DND-41 (cell line): Measurements from ENCODE around the gene MED22.
"Not testable (repeated sequence)": the region's sequence is repeated elsewhere in the genome, so short reads cannot be mapped to it uniquely, and the experiment has no call there.

Source experiments
- ATAC-seq: fragments of 200-7000 bp; cut with Tn5 transposase; 3 replicates; pipeline ENCODE4 v1.9.1; 2021; ENCODE audit warnings: low read depth; ENCODE audit not compliant: insufficient read depth
- DNase-seq: peaks from one replicate; pipeline ENCODE4 v3.0.0-alpha.2; 2020
- H2AFZ ChIP-seq: 2 replicates; pipeline ENCODE4 v1.6.0; 2012; ENCODE audit warnings: low read depth, low read length
- H3K27ac ChIP-seq: 2 replicates; pipeline ENCODE4 v1.5.1; 2012; ENCODE audit warnings: low read length, inconsistent platforms
- H3K27me3 ChIP-seq: fragments of 200-600 bp; sonication (generic); 2 replicates; pipeline ENCODE4 v1.6.0; 2012; ENCODE audit warnings: low read length, mild to moderate bottlenecking, inconsistent platforms; ENCODE audit not compliant: insufficient read depth, poor library complexity
- H3K36me3 ChIP-seq: 2 replicates; pipeline ENCODE4 v1.5.1; 2012; ENCODE audit warnings: low read length, inconsistent platforms; ENCODE audit not compliant: insufficient read depth
- H3K4me1 ChIP-seq: 2 replicates; pipeline ENCODE4 v1.5.1; 2012; ENCODE audit warnings: mild to moderate bottlenecking, low read length; ENCODE audit not compliant: insufficient read depth
- H3K4me2 ChIP-seq: 2 replicates; pipeline ENCODE4 v1.6.0; 2012; ENCODE audit warnings: mild to moderate bottlenecking, moderate library complexity, low read length, inconsistent platforms; ENCODE audit not compliant: insufficient read depth
- H3K4me3 ChIP-seq, 2 experiments: fragments of 200-600 bp in 1 of 2; shearing (Covaris generic) in 1 of 2; 2 replicates each; pipeline ENCODE4 v1.5.1; 2012 to 2016; ENCODE audit warnings: inconsistent platforms in 2 of 2, low read length in 2 of 2, mild to moderate bottlenecking in 2 of 2, low read depth in 1 of 2, moderate library complexity in 1 of 2
- H3K79me2 ChIP-seq: 2 replicates; pipeline ENCODE4 v1.6.0; 2012; ENCODE audit warnings: low read length, inconsistent platforms; ENCODE audit not compliant: insufficient read depth
- H3K9ac ChIP-seq: 2 replicates; pipeline ENCODE4 v1.6.0; 2012; ENCODE audit warnings: low read depth, mild to moderate bottlenecking, inconsistent platforms, low read length, moderate library complexity
- H3K9me3 ChIP-seq: 2 replicates; pipeline ENCODE4 v1.5.1; 2012; ENCODE audit warnings: low read length, moderate library complexity, mild to moderate bottlenecking, inconsistent platforms; ENCODE audit not compliant: insufficient read depth, severe bottlenecking
- H4K20me1 ChIP-seq: 2 replicates; pipeline ENCODE4 v1.6.0; 2012; ENCODE audit warnings: low read length; ENCODE audit not compliant: insufficient read depth
- CTCF ChIP-seq: IDR thresholded peaks from 2 replicates; pipeline ENCODE4 v1.5.1; 2012; ENCODE audit warnings: borderline replicate concordance, low read length, moderate library complexity, mild to moderate bottlenecking; ENCODE audit not compliant: poor library complexity, severe bottlenecking; ENCODE audit errors: extremely low read depth
- EZH2 ChIP-seq: IDR thresholded peaks from 3 replicates; pipeline ENCODE4 v1.6.1; 2012; ENCODE audit warnings: borderline replicate concordance, low read depth, mild to moderate bottlenecking, moderate library complexity, low read length, inconsistent platforms; ENCODE audit not compliant: severe bottlenecking

MED22 gene

GRCh38 chr9:133339641-133340040 is 8.3 kb downstream of the MED22 start:
- H3K27me3 ChIP-seq, result no peaks in the 10 kb centered on the region
- peaks cover 18% of the 10 kb centered on the region for H3K79me2 ChIP-seq
- H3K9ac ChIP-seq, result no peak overlapping the region
- H3K36me3 ChIP-seq, result peaks cover 56% of the 10 kb centered on the region
- no peak for ATAC-seq
- no peak overlapping the region for H3K4me3 ChIP-seq
- H2AFZ ChIP-seq, result no peak overlapping the region
- H3K9me3 ChIP-seq, result no peaks in the 10 kb centered on the region
- peaks cover 17% of the 10 kb centered on the region for H3K4me1 ChIP-seq
- no peak overlapping the region for H3K4me2 ChIP-seq
- H3K27ac ChIP-seq, result no peak overlapping the region
- peaks cover 16% of the 10 kb centered on the region for H4K20me1 ChIP-seq
- DNase-seq, result no peak
- no peak for TF ChIP-seq CTCF
- TF ChIP-seq EZH2, result no peak

GRCh38 chr9:133335924-133336811 is 11.8 kb downstream of the MED22 start, which contains the start of gene SURF6:
SURF6 (minus strand) TSS chr9:133336188; CDS start chr9:133336132, 56 bp downstream.
- no peak for TF ChIP-seq EZH2
- no peak for TF ChIP-seq CTCF

GRCh38 chr9:133334888-133335287 is 13.0 kb downstream of the MED22 start:
- H2AFZ ChIP-seq, H3K9me3 ChIP-seq, H3K27me3 ChIP-seq, DNase-seq, H3K27ac ChIP-seq, ATAC-seq: not testable (repeated sequence)
- H3K4me2 ChIP-seq, result peak overlapping the region; percentile 95
- peak overlapping the region; percentile 74 to 88; a peak in 3 of 4 replicates for H3K4me3 ChIP-seq
- peaks cover 30% of the 10 kb centered on the region for H3K4me1 ChIP-seq
- peaks cover 33% of the 10 kb centered on the region for H3K79me2 ChIP-seq
- H3K9ac ChIP-seq, result peak overlapping the region; percentile 79
- H3K36me3 ChIP-seq, result peaks cover 52% of the 10 kb centered on the region
- H4K20me1 ChIP-seq, result peaks cover 41% of the 10 kb centered on the region

More at GRCh38 chr9:133335924-133336811, 11.8 kb downstream of the MED22 start, which contains the start of gene SURF6:
- Histone ChIP-seq H3K9ac (peak within 1 kb of the TSS; percentile 79), H3K4me1 (peaks cover 30% of the 10 kb centered on the region), H3K9me3 (no peaks in the 10 kb centered on the region), H3K4me3 (peak within 1 kb of the TSS; percentile 74 to 88; a peak in 3 of 4 replicates), H3K27ac (peak within 1 kb of the TSS; percentile 87), H2AFZ (peak within 1 kb of the TSS; percentile 84), H3K4me2 (peak within 1 kb of the TSS; percentile 95), H3K36me3 (peaks cover 56% of the 10 kb centered on the region), H3K27me3 (no peaks in the 10 kb centered on the region), H3K79me2 (peaks cover 33% of the 10 kb centered on the region), H4K20me1 (peaks cover 38% of the 10 kb centered on the region)
- ATAC-seq, result peak; percentile 96
- DNase-seq, result peak; percentile 92

GRCh38 chr9:133334161-133334560 is 13.8 kb downstream of the MED22 start:
- Histone ChIP-seq H3K27ac (no peak overlapping the region), H4K20me1 (peaks cover 41% of the 10 kb centered on the region), H3K9ac (peak overlapping the region; percentile 79; the same call in 1 of the 2 replicates), H3K4me3 (peak overlapping the region in 1 of 2 experiments; percentile 88; a peak in 2 of 4 replicates), H3K36me3 (peaks cover 47% of the 10 kb centered on the region), H3K4me2 (peak overlapping the region; percentile 95), H3K9me3 (no peaks in the 10 kb centered on the region), H3K27me3 (no peaks in the 10 kb centered on the region), H3K79me2 (peaks cover 33% of the 10 kb centered on the region), H2AFZ (no peak overlapping the region), H3K4me1 (peaks cover 30% of the 10 kb centered on the region)
- no peak for ATAC-seq
- DNase-seq, result no peak
- TF ChIP-seq CTCF (no peak), EZH2 (no peak)
